HG03103 (cell line): Measurements from ENCODE around the gene CTAGE9.
A peak's percentile ranks its signal among the peaks of the same experiment; 100 is the strongest.
"Not testable (repeated sequence)": the region's sequence is repeated elsewhere in the genome, so short reads cannot be mapped to it uniquely, and the experiment has no call there.

ENCODE experiments used
- ATAC-seq: cut with Tn5 transposase; IDR thresholded peaks from one replicate; pipeline ENCODE4 v1.9.1; 2021; ENCODE audit warnings: low read depth; ENCODE audit not compliant: unreplicated experiment

Gene CTAGE9

GRCh38 chr6:131729550-131729949 lies 18.7 kb upstream of the CTAGE9 start:
- ATAC-seq: no peak

- no peak for ATAC-seq
Observed at GRCh38 chr6:131728296-131728939, 17.6 kb upstream of the CTAGE9 start.

- ATAC-seq: no peak
Observed at GRCh38 chr6:131727868-131728267, 17.1 kb upstream of the CTAGE9 start.

- ATAC-seq: no peak
Observed at GRCh38 chr6:131727467-131727866, 16.6 kb upstream of the CTAGE9 start.

- ATAC-seq: no peak
Observed at GRCh38 chr6:131724114-131724513, 13.3 kb upstream of the CTAGE9 start.

- no peak for ATAC-seq
Observed at GRCh38 chr6:131721161-131721560, 10.3 kb upstream of the CTAGE9 start.

GRCh38 chr6:131717836-131718542 lies 7.2 kb upstream of the CTAGE9 start:
- no peak for ATAC-seq

GRCh38 chr6:131715567-131715966 lies 4.8 kb upstream of the CTAGE9 start:
- not testable (repeated sequence) for ATAC-seq

GRCh38 chr6:131703905-131704304 lies 6.9 kb downstream of the CTAGE9 start:
- not testable (repeated sequence) for ATAC-seq

- ATAC-seq: not testable (repeated sequence)
Observed at GRCh38 chr6:131700851-131701250, 10.0 kb downstream of the CTAGE9 start.

- ATAC-seq: no peak
Observed at GRCh38 chr6:131696956-131697355, 13.9 kb downstream of the CTAGE9 start.

- peak; percentile 93 for ATAC-seq
Observed at GRCh38 chr6:131694832-131695426, 15.9 kb downstream of the CTAGE9 start.

- no peak for ATAC-seq
Observed at GRCh38 chr6:131693384-131693783, 17.4 kb downstream of the CTAGE9 start.

- no peak for ATAC-seq
Observed at GRCh38 chr6:131692589-131692988, 18.2 kb downstream of the CTAGE9 start.

GRCh38 chr6:131692031-131692430 lies 18.8 kb downstream of the CTAGE9 start:
- ATAC-seq: no peak

- ATAC-seq: peak; percentile 63
Observed at GRCh38 chr6:131688286-131688685, 22.5 kb downstream of the CTAGE9 start.

- ATAC-seq: no peak
Observed at GRCh38 chr6:131687022-131687421, 23.8 kb downstream of the CTAGE9 start.

- ATAC-seq: peak; percentile 51
Observed at GRCh38 chr6:131685266-131685780, 25.5 kb downstream of the CTAGE9 start.

- peak; percentile 59 for ATAC-seq
Observed at GRCh38 chr6:131683479-131683878, 27.3 kb downstream of the CTAGE9 start.

GRCh38 chr6:131682442-131682841 lies 28.4 kb downstream of the CTAGE9 start:
- no peak for ATAC-seq

GRCh38 chr6:131681585-131681984 lies 29.2 kb downstream of the CTAGE9 start:
- ATAC-seq: no peak

- no peak for ATAC-seq
Observed at GRCh38 chr6:131680868-131681267, 29.9 kb downstream of the CTAGE9 start.
